Measurements from ENCODE around the gene LIMCH1. TPM values are rescaled to one million over a fixed set of nuclear protein-coding genes. Genes with fewer than 3 reads are reported as not detected.

Gene LIMCH1
- total and polyA plus RNA-seq, 2 of the 8 experiments (the other 6 are each of a cell fraction or from before 2014, with no cell fraction given), result 2.7 to 3.0 TPM

DNA sequence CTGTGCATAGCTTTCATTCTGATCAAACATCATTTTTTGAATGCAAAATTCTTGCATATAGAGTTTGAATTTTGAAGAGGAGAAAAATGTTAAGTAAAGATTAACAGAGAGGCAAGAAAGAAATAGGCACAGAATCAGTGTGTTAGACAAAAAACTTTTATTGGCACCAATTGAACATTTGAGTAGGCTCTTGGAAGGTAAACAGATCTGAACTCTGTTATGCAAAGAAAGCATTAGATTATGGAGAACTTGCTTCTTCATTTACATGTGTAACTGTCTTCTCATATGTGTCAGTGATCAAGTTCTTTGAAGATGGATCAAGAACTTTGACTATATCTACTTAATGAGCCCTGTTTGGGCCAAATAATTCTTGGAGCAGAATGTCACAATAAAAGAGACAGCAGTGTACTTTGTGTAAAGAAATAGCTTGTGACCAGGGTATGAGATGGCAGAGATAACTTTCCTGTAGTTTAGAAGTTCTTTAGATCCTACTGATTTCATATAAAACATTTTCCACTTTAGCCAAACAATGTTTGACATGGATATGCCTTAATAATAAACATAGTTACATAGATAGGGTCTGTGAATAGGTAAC, 61.3 kb downstream of the LIMCH1 start:
- TF ChIP-seq YY1 (IDR thresholded peaks at IDR 0.05; ENCODE audit: low read depth, low read length) (no peak), RAD21 (IDR thresholded peaks at IDR 0.05 in 1 of 2, conservative IDR thresholded peaks at IDR 0.05 in 1 of 2; ENCODE audit: low read depth in 2 of 2, low read length in 2 of 2) (no peak), CEBPB (IDR thresholded peaks at IDR 0.05; ENCODE audit: low read depth, low read length) (no peak), FOSL1 (IDR thresholded peaks at IDR 0.05; ENCODE audit: insufficient read depth, low read depth, low read length) (no peak), POU5F1 (IDR thresholded peaks at IDR 0.05; ENCODE audit: low read depth, low read length) (no peak), SIN3A (conservative IDR thresholded peaks at IDR 0.05 in 1 of 2, IDR thresholded peaks at IDR 0.05 in 1 of 2; ENCODE audit: low read depth in 1 of 2, low read length in 2 of 2) (no peak), SP1 (IDR thresholded peaks at IDR 0.05; ENCODE audit: low read depth, low read length) (no peak), SAP30 (IDR thresholded peaks at IDR 0.05; ENCODE audit: insufficient read depth, insufficient replicate concordance, low read length) (no peak), MAFK (IDR thresholded peaks at IDR 0.05; ENCODE audit: low read depth, low read length) (no peak)
- TF ChIP-seq, protein P1, sequence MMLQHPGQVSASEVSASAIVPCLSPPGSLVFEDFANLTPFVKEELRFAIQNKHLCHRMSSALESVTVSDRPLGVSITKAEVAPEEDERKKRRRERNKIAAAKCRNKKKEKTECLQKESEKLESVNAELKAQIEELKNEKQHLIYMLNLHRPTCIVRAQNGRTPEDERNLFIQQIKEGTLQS (IDR thresholded peaks at IDR 0.05; ENCODE audit: insufficient read depth, low read depth, low read length), result no peak
- H4K20me1 ChIP-seq (replicated peaks in 1 of 2; ENCODE audit: control insufficient read depth in 1 of 2, insufficient read depth in 2 of 2, low read length in 2 of 2), result no peaks in the 10 kb centered on the region
- no peak overlapping the region for H3K4ac ChIP-seq (replicated peaks; ENCODE audit: insufficient read length, low read depth, low read length)
- H3K9ac ChIP-seq (replicated peaks in 1 of 4; ENCODE audit: extremely low read depth in 1 of 4, low read depth in 3 of 4, low read length in 3 of 4), result no peak overlapping the region
- no peak overlapping the region for H3K4me3 ChIP-seq (ENCODE audit: extremely low read depth in 1 of 4, insufficient read depth in 2 of 4, low read depth in 3 of 4, low read length in 4 of 4)
- no peak overlapping the region for H3K56ac ChIP-seq (replicated peaks; ENCODE audit: insufficient read length, low read depth, low read length)
- H3K4me2 ChIP-seq (ENCODE audit: insufficient read depth in 1 of 2, low read depth in 2 of 2, low read length in 2 of 2), result no peak overlapping the region
- H4K8ac ChIP-seq (ENCODE audit: extremely low read depth, insufficient read depth, low read length), result no peak overlapping the region
- H4K5ac ChIP-seq (ENCODE audit: insufficient read length, low read depth, low read length), result no peak overlapping the region
- no peak overlapping the region for H3K27ac ChIP-seq (ENCODE audit: low read depth, low read length)
- no peaks in the 10 kb centered on the region for H3K36me3 ChIP-seq (ENCODE audit: control insufficient read depth in 2 of 4, insufficient read depth in 4 of 4, low read length in 3 of 4)
- H3K9me3 ChIP-seq (ENCODE audit: insufficient read depth in 2 of 2, low read depth in 1 of 2, low read length in 1 of 2), result no peaks in the 10 kb centered on the region
- no peak overlapping the region for H3K18ac ChIP-seq (ENCODE audit: extremely low read depth, low read length)
- ChIA-PET CTCF (ENCODE audit: partially characterized antibody) (interaction anchor here (1.2 to 1.4 kb wide), 2 partner anchors 24 to 45 kb away, joined by 3 to 4 read pairs; no protein-coding TSS in a partner anchor), POLR2A (ENCODE audit: partially characterized antibody) (no interaction called here)
- H3K79me2 ChIP-seq (ENCODE audit: control insufficient read depth in 1 of 2, insufficient read depth in 2 of 2, low read length in 2 of 2), result no peaks in the 10 kb centered on the region
- no peaks in the 10 kb centered on the region for H3K79me1 ChIP-seq (ENCODE audit: low read depth, low read length)
- no peak overlapping the region for H2BK20ac ChIP-seq (ENCODE audit: low read length)
- FAIRE-seq (no peak), DNase-seq (ENCODE audit: low read depth in 1 of 2, low spot score in 2 of 2) (no peak)
- H3K27me3 ChIP-seq (replicated peaks in 1 of 4; ENCODE audit: control insufficient read depth in 3 of 4, extremely low read depth in 1 of 4, insufficient read depth in 3 of 4, low read length in 3 of 4), result no peaks in the 10 kb centered on the region
- H4K91ac ChIP-seq (replicated peaks; ENCODE audit: insufficient read length, low read length), result no peak overlapping the region
- no peak overlapping the region for H2AK5ac ChIP-seq (ENCODE audit: low read depth, low read length)
- no peak overlapping the region for H2BK15ac ChIP-seq (ENCODE audit: low read length)
- H2BK5ac ChIP-seq (ENCODE audit: low read depth, low read length), result no peak overlapping the region
- H3K23ac ChIP-seq (ENCODE audit: insufficient read length), result no peak overlapping the region
- no peak overlapping the region for H2BK120ac ChIP-seq (replicated peaks; ENCODE audit: low read depth, low read length)
- H3K4me1 ChIP-seq (replicated peaks in 1 of 4; ENCODE audit: control insufficient read depth in 3 of 4, insufficient read depth in 4 of 4, low read length in 3 of 4), result no peaks in the 10 kb centered on the region
- no peak overlapping the region for H2BK12ac ChIP-seq (ENCODE audit: low read depth, low read length)
- H3K14ac ChIP-seq (ENCODE audit: insufficient read length), result no peak overlapping the region
- no peak overlapping the region for H2AFZ ChIP-seq (ENCODE audit: low read length)
- no peaks in the 10 kb centered on the region for H3K23me2 ChIP-seq (ENCODE audit: low read depth, low read length)
